22Rv1 (cell line): Measurements from ENCODE around the gene UBE2K.
A peak's percentile ranks its signal among the peaks of the same experiment; 100 is the strongest.
"Not testable (repeated sequence)": the region's sequence is repeated elsewhere in the genome, so short reads cannot be mapped to it uniquely, and the experiment has no call there.

Source experiments
- H3K27ac ChIP-seq: fragments of 450-650 bp; 2 replicates; pipeline ENCODE4 v1.5.1; 2017
- CTCF ChIP-seq: fragments of 450-650 bp; IDR thresholded peaks from 2 replicates; pipeline ENCODE4 v1.5.1; 2017; ENCODE audit warnings: mild to moderate bottlenecking
- ZFX ChIP-seq: fragments of 450-650 bp; IDR thresholded peaks from 2 replicates; pipeline ENCODE4 v1.6.1; 2017; ENCODE audit warnings: antibody characterized with exemption, borderline replicate concordance

UBE2K gene

GRCh38 chr4:39697740-39698423, at the start of gene UBE2K:
UBE2K (plus strand) TSS chr4:39698136; CDS start chr4:39698328, 192 bp downstream.
- TF ChIP-seq ZFX (no peak), CTCF (no peak)
- H3K27ac ChIP-seq = peak within 1 kb of the TSS; percentile 91

DNA sequence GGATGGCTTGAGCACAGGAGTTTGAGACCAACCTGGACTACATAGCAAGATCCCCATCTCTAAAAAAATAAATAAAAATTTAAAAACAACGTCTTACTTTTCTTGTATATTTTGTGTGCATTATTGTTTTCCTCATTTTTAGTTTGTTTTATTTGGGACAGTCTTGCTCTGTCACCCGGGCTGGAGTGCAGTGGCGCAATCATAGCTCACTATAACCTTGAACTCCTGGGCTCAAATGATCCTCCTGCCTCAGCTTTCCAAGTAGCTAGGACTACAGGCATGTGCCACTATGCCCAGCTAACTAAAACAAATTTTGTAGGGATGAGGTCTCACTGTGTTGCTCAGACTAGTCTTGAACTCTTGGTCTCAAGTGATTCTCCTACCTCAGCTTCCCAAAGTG, 49.7 kb upstream of the UBE2K start:
- TF ChIP-seq ZFX (no peak), CTCF (no peak)
- no peak overlapping the region for H3K27ac ChIP-seq

- TF ChIP-seq CTCF (no peak), ZFX (no peak)
- H3K27ac ChIP-seq = no peak overlapping the region
Measured at GRCh38 chr4:39648827-39649558, 48.9 kb upstream of the UBE2K start.

DNA sequence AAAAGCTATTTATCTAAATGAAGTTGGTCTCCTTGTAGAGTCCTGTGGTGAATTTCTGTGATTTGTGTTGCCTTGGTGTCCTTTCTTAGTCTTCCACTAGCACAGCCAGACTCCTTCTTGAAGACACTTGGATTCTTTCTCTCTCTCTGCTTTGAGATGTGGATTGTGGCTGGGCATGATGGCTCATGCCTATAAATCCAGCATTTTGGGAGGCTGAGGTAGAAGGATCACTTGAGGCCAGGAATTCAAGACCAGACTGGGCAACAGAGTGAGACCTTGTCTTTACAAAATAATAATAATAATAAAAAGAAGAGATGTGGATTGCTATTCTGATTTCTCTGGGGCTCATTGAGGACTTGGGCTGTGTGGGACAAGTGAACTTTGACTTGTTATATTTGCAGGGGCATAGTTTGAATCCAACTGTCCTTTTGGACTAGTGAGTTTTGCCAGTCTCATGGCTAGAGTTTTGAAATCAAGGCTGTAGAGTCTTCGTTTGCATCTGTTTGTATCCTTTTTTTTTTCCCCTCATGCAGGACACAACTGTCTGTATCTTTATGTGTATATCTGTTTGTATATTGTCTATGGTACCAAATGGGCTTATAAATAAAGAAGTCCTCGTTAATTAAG, 48.2 kb upstream of the UBE2K start:
- TF ChIP-seq ZFX (no peak), CTCF (no peak)
- no peak overlapping the region for H3K27ac ChIP-seq

DNA sequence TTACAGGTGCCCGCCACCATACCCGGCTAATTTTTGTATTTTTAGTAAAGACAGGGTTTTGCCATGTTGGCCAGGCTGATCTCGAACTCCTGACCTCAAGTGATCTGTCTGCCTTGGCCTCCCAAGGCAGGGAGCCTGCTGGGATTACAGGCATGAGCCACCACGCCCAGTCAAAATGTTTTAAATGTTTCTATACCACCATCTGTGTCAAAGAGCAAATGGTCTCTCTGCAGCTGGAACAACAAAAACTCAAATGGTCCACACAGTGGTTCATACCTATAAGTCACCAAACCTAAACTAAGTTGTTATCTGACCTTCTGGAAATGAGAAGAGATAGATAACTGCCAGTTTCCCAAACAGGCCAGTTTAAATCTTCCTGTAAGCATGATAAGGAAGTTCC, 46.4 kb upstream of the UBE2K start:
- H3K27ac ChIP-seq = not testable (repeated sequence)

- no peak for TF ChIP-seq ZFX
- no peak for TF ChIP-seq CTCF
- peak overlapping the region; percentile 42 for H3K27ac ChIP-seq
Measured at GRCh38 chr4:39655211-39655610, 42.7 kb upstream of the UBE2K start.

GRCh38 chr4:39655876-39656275, 42.1 kb upstream of the UBE2K start:
- TF ChIP-seq ZFX (no peak), CTCF (no peak)
- H3K27ac ChIP-seq = peak overlapping the region; percentile 42

- H3K27ac ChIP-seq = peak overlapping the region; percentile 42; the same call in 1 of the 2 replicates
Measured at GRCh38 chr4:39656638-39657037, 41.3 kb upstream of the UBE2K start.
